BLaER1 treated with 17β-estradiol and CSF1 and Interleukin-3, amounts not matched to agents 10 nM and 100 nM (cell line): Measurements from ENCODE around the gene DOCK9.
"Not testable (repeated sequence)": the region's sequence is repeated elsewhere in the genome, so short reads cannot be mapped to it uniquely, and the experiment has no call there.

Source experiments
- H3K27ac ChIP-seq, 11 experiments: shearing (Covaris generic); formaldehyde crosslinking; 2 replicates each; pipeline ENCODE4 v1.8.1; 2022
- H3K27me3 ChIP-seq, 11 experiments: shearing (Covaris generic); formaldehyde crosslinking; 2 replicates each; pipeline ENCODE4 v1.8.1; 2022
- H3K36me3 ChIP-seq, 11 experiments: shearing (Covaris generic); formaldehyde crosslinking; 2 replicates each; pipeline ENCODE4 v1.8.1; 2022
- H3K4me1 ChIP-seq, 10 experiments: shearing (Covaris generic); formaldehyde crosslinking; 2 replicates each; pipeline ENCODE4 v1.8.1; 2022
- H3K4me2 ChIP-seq, 11 experiments: shearing (Covaris generic); formaldehyde crosslinking; 2 replicates each; pipeline ENCODE4 v1.8.1; 2022
- H3K4me3 ChIP-seq, 10 experiments: shearing (Covaris generic); formaldehyde crosslinking; 2 replicates each; pipeline ENCODE4 v1.8.1; 2022
- H3K9ac ChIP-seq, 11 experiments: shearing (Covaris generic); formaldehyde crosslinking; 2 replicates each; pipeline ENCODE4 v1.8.1; 2022
- H3K9me3 ChIP-seq, 11 experiments: shearing (Covaris generic); formaldehyde crosslinking; replicated peaks in 1 of 11; 2 replicates each; pipeline ENCODE4 v1.8.1; 2022
- H4K20me1 ChIP-seq, 11 experiments: shearing (Covaris generic); formaldehyde crosslinking; 2 replicates each; pipeline ENCODE4 v1.8.1; 2022
- Cebpa-rat ChIP-seq, 11 experiments: shearing (Covaris generic); IDR thresholded peaks; 2 replicates each; pipeline ENCODE4 v1.8.1; 2022

Gene DOCK9

DNA sequence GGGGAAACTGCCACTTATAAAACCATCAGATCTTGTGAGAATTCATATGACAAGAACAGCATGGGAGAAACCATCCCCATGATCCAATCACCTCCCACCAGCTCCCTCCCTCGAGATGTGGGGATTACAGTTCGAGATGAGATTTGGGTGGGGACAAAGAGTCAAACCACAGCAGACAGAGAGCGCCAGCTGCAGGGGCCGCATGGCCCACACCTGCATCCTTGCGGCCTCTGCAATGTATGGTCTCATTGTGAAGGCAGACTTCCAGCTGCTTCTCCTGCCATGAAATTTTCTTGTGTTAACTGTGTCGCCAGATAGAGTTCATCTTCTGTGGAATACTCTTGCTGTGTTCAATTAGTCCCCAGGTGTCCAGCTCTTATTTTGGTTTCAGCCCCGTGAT lies 208.1 kb downstream of the DOCK9 start:
- no peak overlapping the region for H3K4me3 ChIP-seq
- H3K36me3 ChIP-seq = no peaks in the 10 kb centered on the region
- no peak overlapping the region for H3K4me2 ChIP-seq
- H3K4me1 ChIP-seq = no peaks in the 10 kb centered on the region
- H3K9me3 ChIP-seq = peaks cover 0 to 10% (median 0%) of the 10 kb centered on the region in 11 experiments; a peak in 3 of 22 replicates
- H3K27me3 ChIP-seq = no peaks in the 10 kb centered on the region
- no peak overlapping the region for H3K9ac ChIP-seq
- no peak overlapping the region for H3K27ac ChIP-seq
- H4K20me1 ChIP-seq = no peaks in the 10 kb centered on the region
- TF ChIP-seq Cebpa-rat (IDR thresholded peaks at IDR 0.05) = no peak

DNA sequence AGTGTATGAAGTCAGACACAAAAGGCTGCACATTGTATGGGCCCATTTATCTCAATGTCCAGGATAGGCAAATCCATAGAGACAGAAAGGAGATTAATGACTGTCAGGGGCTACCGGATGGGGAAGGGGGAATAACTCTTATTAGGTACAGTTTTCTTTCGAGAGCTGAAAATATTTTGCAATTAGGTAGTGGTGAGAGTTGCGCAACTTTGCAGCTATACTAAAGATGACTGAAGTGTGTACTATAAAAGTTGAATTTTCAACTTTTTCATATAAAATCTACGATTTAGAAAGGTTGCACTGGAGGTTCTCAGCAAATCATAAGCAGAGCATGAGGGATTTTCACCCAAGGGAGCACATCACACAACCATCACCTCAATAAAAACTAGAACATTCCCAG lies 209.3 kb downstream of the DOCK9 start:
- TF ChIP-seq Cebpa-rat (IDR thresholded peaks at IDR 0.05) = peak in 8 of 11 experiments; percentile 30 to 90 (median 76); a peak in 13 of 22 replicates
- Histone ChIP-seq H3K36me3 (no peaks in the 10 kb centered on the region), H3K4me3 (no peak overlapping the region), H3K4me2 (no peak overlapping the region), H3K9me3 (peaks cover 0 to 10% (median 0%) of the 10 kb centered on the region in 11 experiments; a peak in 3 of 22 replicates), H3K27ac (no peak overlapping the region), H3K27me3 (no peaks in the 10 kb centered on the region), H3K4me1 (no peaks in the 10 kb centered on the region), H3K9ac (no peak overlapping the region), H4K20me1 (no peaks in the 10 kb centered on the region)

DNA sequence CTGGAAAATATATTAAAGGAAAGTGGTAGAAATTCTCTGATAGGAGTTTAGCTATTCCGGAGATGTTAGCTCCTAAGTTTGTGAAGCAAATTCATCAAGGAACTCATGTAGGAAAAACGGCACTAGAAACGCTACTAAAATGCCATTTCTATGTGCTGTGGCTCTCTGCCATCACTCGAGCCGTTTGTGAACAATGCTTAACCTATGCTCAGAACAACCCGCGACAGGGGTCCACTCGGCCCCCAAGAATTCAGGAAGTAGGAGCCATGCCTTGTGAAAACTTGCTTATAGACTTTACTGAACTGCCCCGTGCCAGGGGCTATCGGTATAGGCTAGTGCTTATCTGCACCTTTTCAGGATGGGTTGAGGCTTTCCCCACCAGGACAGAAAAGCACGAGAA lies 211.2 kb downstream of the DOCK9 start:
- Histone ChIP-seq H3K27ac (no peak overlapping the region), H3K36me3 (no peaks in the 10 kb centered on the region), H3K4me1 (peaks cover under 1 to 4% (median 3%) of the 10 kb centered on the region in 10 experiments; a peak in 12 of 20 replicates), H4K20me1 (no peaks in the 10 kb centered on the region), H3K27me3 (no peaks in the 10 kb centered on the region), H3K4me2 (no peak overlapping the region), H3K9ac (no peak overlapping the region), H3K4me3 (no peak overlapping the region), H3K9me3 (peaks cover 0 to 10% (median 0%) of the 10 kb centered on the region in 11 experiments; a peak in 3 of 22 replicates)
- TF ChIP-seq Cebpa-rat (IDR thresholded peaks at IDR 0.05) = no peak

DNA sequence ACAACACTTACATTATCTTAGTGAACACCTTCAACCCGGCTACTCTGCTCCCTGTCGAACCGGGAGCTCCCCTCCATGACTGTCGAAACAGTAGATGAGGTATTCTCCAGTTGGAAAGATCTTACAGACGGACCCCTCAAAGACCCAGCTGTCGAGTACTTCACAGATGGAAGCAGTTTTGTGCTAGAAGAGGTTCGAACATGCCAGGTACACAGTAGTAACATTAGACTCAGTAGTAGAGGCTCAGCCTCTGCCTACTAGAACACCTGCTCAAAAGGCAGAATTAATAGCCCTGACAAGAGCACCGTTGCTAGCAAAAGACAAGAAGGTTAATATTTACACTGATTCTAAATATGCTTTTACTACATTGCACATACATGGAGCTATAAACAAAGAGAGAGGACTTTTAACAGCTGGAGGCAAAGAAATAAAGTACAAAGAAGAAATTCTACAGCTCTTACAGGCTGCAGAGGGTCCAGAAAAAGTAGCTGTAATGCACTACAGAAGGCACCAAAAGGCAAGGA lies 211.8 kb downstream of the DOCK9 start:
- TF ChIP-seq Cebpa-rat (IDR thresholded peaks at IDR 0.05) = no peak
- no peaks in the 10 kb centered on the region for H3K27me3 ChIP-seq
- no peaks in the 10 kb centered on the region for H3K36me3 ChIP-seq
- no peaks in the 10 kb centered on the region for H4K20me1 ChIP-seq
- no peak overlapping the region for H3K9ac ChIP-seq
- H3K27ac ChIP-seq = no peak overlapping the region
- H3K4me1 ChIP-seq = peaks cover 6 to 11% (median 9%) of the 10 kb centered on the region in 10 experiments; a peak in 15 of 20 replicates
- H3K4me2 ChIP-seq = no peak overlapping the region
- H3K9me3 ChIP-seq = peaks cover 0 to 12% (median 2%) of the 10 kb centered on the region in 11 experiments; a peak in 11 of 22 replicates
- H3K4me3 ChIP-seq = no peak overlapping the region

DNA sequence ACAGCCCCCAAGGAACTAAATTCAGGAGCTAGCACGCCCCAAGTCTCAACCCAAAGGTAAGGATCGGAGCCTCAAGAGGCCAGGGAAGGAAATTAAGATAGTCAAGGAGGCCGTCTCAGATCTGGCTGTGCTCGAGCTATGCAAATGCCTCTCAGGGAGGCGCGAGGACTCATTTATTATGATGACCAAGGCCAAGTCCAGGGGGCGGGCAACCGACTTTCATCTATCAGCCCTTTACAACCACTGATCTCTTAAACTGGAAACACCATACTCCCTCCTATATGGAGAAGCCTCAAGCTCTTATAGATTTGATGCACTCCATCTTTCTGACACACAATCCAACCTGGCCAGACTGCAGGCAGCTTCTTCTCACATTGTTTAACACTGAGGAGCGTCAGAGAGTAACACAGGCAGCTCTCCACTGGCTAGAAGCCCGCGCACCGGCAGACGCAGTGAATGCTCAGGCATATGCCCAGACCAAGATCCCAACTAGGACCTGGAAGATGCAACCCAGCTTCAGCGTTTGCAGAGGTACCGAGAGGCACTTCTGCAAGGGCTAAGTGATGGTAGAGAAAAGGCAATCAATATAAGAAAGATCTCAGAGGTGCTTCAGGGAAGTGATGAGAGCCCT lies 215.8 kb downstream of the DOCK9 start:
- no peaks in the 10 kb centered on the region for H4K20me1 ChIP-seq
- peak overlapping the region; percentile 19 to 74 (median 63) for H3K4me2 ChIP-seq
- no peak for TF ChIP-seq Cebpa-rat (IDR thresholded peaks at IDR 0.05)
- peaks cover 6 to 12% (median 9%) of the 10 kb centered on the region in 10 experiments; a peak in 15 of 20 replicates for H3K4me1 ChIP-seq
- H3K9me3 ChIP-seq = peaks cover 15 to 24% (median 21%) of the 10 kb centered on the region in 11 experiments
- H3K9ac ChIP-seq = peak overlapping the region in 5 of 11 experiments; percentile 3 to 43 (median 30); a peak in 5 of 22 replicates
- peak overlapping the region in 7 of 11 experiments; percentile 0 to 49 (median 38); a peak in 7 of 22 replicates for H3K27ac ChIP-seq
- H3K4me3 ChIP-seq = no peak overlapping the region
- H3K36me3 ChIP-seq = no peaks in the 10 kb centered on the region
- H3K27me3 ChIP-seq = no peaks in the 10 kb centered on the region

DNA sequence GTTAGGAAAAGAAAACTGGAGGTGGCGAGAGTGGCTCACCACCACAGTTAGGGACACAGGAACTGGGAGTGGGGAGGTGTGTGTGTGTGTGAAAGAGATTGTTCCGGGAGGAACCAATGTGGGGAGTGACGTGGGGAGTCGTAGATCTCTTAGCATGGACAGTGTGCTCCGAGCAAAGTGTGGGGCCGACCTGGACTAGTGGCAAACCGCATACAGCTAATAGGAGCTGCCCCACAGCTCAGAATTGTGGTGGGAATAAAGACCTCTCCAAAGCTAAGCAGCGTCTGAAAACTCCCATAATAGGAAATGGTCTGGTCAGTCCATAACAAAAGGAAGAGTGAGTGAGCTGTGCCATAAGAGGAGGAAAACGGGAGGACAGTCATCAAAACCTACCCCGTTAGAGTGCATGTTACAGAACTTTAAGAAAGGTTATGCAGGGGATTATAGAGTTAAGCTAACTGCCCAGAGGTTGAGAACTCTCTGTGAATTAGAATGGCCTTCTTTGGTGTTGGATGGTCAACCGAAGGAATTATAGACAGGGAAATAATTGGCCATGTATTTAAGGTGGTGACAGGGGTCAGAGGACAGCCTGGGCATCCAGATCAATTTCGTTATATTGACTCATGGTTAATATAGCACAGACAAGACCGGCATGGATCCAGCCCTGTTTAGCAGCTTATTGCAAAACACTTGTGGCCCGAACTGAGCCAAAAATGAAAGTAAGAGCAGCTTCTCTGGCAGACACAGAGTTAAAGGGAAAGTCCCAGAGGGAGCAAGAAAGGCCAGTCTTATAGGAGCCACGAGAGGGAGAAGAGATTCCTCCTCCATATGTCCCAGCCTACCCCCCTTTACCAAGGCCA lies 216.5 kb downstream of the DOCK9 start:
- peak overlapping the region; percentile 19 to 74 (median 63) for H3K4me2 ChIP-seq

DNA sequence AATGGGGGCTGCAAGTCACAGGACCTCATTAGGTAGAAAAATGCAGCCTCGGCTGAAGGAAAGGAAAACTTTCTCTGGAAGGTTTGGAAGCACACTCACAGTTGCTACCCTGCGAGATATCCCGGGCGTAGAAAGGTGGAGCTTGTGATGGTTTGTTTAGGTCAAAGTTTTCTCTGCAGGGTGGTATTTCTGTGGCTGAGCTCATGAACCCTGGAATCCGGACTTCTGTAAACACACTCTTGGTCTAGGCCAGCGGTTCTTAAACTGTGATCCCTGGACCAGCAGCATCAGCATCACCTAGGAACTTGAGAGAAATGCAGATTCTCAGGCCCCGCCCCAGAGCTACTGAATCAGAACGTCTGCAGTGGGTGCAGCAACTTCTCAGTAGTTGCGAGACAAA lies 222.1 kb downstream of the DOCK9 start:
- TF ChIP-seq Cebpa-rat (IDR thresholded peaks at IDR 0.05) = no peak
- H3K27me3 ChIP-seq = peaks cover 0 to 18% (median 10%) of the 10 kb centered on the region in 11 experiments; a peak in 13 of 22 replicates
- H4K20me1 ChIP-seq = no peaks in the 10 kb centered on the region
- no peak overlapping the region for H3K4me2 ChIP-seq
- no peak overlapping the region for H3K27ac ChIP-seq
- H3K9me3 ChIP-seq = peaks cover 31 to 44% (median 36%) of the 10 kb centered on the region in 11 experiments
- H3K4me3 ChIP-seq = no peak overlapping the region
- H3K36me3 ChIP-seq = no peaks in the 10 kb centered on the region
- H3K9ac ChIP-seq = no peak overlapping the region
- no peaks in the 10 kb centered on the region for H3K4me1 ChIP-seq

More for the DNA sequence above, 216.5 kb downstream of the DOCK9 start:
- no peak overlapping the region; a peak in 1 of 20 replicates for H3K4me3 ChIP-seq
- H3K36me3 ChIP-seq = no peaks in the 10 kb centered on the region
- peak overlapping the region in 8 of 11 experiments; percentile 1 to 57 (median 40); a peak in 12 of 22 replicates for H3K27ac ChIP-seq
- H4K20me1 ChIP-seq = no peaks in the 10 kb centered on the region
- H3K9me3 ChIP-seq = peaks cover 15 to 24% (median 21%) of the 10 kb centered on the region in 11 experiments
- peak in 6 of 11 experiments; percentile 11 to 80 (median 48); a peak in 5 of 22 replicates for TF ChIP-seq Cebpa-rat (IDR thresholded peaks at IDR 0.05)
- H3K27me3 ChIP-seq = no peaks in the 10 kb centered on the region
- peaks cover 6 to 12% (median 9%) of the 10 kb centered on the region in 10 experiments; a peak in 15 of 20 replicates for H3K4me1 ChIP-seq
- peak overlapping the region in 6 of 11 experiments; percentile 3 to 43 (median 20); a peak in 6 of 22 replicates for H3K9ac ChIP-seq

DNA sequence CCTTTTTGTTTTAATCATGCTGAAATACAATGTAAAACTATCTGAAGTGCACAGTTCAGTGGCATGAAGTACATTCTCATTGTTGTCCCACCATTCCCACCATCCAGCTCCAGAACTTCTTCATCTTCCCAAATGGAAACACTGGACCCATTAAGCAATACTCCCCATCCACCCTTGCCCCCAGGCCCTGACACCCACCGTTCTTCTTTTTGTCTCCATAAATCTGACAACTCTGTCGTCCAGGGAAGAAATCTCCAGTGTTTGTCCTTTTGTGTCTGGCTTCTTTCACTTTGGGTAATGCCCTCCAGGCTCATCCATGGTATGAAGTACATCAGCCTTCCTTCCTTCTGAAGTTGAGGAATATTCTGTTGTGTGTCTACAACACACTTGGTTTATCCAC lies 222.7 kb downstream of the DOCK9 start:
- no peak overlapping the region for H3K9ac ChIP-seq
- H3K4me2 ChIP-seq = no peak overlapping the region
- H3K9me3 ChIP-seq = peaks cover 24 to 38% (median 30%) of the 10 kb centered on the region in 11 experiments
- H3K27ac ChIP-seq = no peak overlapping the region
- no peak for TF ChIP-seq Cebpa-rat (IDR thresholded peaks at IDR 0.05)
- H3K4me3 ChIP-seq = no peak overlapping the region
- H4K20me1 ChIP-seq = no peaks in the 10 kb centered on the region
- H3K4me1 ChIP-seq = no peaks in the 10 kb centered on the region
- H3K36me3 ChIP-seq = no peaks in the 10 kb centered on the region
- peaks cover 0 to 18% (median 10%) of the 10 kb centered on the region in 11 experiments; a peak in 13 of 22 replicates for H3K27me3 ChIP-seq

DNA sequence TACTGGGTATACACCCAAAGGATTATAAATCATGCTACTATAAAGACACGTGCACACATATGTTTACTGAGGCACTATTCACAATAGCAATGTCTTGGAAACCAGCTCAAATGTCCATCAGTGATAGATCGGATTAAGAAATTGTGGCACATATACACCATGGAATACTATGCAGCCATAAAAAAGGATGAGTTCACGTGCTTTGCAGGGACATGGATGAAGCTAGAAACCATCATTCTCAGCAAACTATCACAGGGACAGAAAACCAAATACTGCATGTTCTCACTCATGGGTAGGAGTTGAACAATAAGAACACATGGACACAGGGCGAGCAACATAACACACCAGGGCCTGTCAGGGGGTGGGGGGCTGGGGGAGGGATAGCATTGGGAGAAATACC lies 223.4 kb downstream of the DOCK9 start:
- H3K4me1 ChIP-seq, H3K9ac ChIP-seq, H3K36me3 ChIP-seq, H3K27ac ChIP-seq, H4K20me1 ChIP-seq, H3K4me3 ChIP-seq, H3K4me2 ChIP-seq: not testable (repeated sequence)
- Histone ChIP-seq H3K27me3 (peaks cover 0 to 18% (median 10%) of the 10 kb centered on the region in 11 experiments; a peak in 13 of 22 replicates), H3K9me3 (peaks cover 19 to 32% (median 24%) of the 10 kb centered on the region in 11 experiments)
